GM12873 (cell line): Measurements from ENCODE around the gene SMARCD2.

ENCODE experiments used
- TF ChIP-seq, protein P1 (sequence below): IDR thresholded peaks from 2 replicates; pipeline ENCODE4 v1.5.1; 2012; ENCODE audit warnings: low read depth, mild to moderate bottlenecking, moderate library complexity, low read length, control low read depth; ENCODE audit not compliant: insufficient read depth; ENCODE audit errors: missing control alignments

SMARCD2 gene

DNA sequence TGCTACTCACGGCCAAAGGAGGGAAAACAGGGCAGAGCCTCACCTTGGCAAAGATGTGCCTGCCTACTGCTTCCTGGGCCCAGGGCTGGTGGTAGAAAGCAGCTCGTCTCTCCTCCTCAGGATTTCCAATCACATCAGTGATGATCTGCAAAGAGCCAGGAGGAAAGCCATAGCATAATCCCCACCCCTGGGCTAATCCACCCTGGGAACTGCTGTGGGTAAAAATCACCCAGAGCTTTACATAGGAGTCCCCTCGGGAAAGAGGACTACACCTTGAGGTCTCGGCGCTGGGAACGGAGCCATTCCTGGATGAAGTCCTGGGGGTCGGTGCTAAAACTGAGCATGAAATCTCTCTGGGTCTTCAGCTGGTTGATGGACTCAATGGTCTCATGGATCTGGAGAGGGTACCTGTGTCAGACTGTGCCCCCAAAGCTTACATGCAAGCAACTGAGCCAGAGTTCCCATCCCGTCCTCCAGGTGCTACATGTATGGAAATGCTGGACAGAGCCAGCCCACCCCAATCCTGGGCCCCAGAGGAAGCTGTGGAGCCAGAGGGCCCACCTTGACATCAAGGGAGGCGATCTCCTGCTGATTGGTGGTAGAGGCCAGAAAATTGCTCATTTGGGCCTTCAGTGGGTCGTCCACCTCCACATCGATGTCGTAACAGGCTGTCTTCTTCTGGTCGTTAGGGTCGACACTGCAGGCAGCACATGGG lies 9.3 kb downstream of the SMARCD2 start:
- TF ChIP-seq, protein P1, sequence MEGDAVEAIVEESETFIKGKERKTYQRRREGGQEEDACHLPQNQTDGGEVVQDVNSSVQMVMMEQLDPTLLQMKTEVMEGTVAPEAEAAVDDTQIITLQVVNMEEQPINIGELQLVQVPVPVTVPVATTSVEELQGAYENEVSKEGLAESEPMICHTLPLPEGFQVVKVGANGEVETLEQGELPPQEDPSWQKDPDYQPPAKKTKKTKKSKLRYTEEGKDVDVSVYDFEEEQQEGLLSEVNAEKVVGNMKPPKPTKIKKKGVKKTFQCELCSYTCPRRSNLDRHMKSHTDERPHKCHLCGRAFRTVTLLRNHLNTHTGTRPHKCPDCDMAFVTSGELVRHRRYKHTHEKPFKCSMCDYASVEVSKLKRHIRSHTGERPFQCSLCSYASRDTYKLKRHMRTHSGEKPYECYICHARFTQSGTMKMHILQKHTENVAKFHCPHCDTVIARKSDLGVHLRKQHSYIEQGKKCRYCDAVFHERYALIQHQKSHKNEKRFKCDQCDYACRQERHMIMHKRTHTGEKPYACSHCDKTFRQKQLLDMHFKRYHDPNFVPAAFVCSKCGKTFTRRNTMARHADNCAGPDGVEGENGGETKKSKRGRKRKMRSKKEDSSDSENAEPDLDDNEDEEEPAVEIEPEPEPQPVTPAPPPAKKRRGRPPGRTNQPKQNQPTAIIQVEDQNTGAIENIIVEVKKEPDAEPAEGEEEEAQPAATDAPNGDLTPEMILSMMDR = no peak

GRCh38 chr17:63832455-63832854 lies 10.0 kb downstream of the SMARCD2 start:
- TF ChIP-seq, protein P1 = peak; percentile 13

DNA sequence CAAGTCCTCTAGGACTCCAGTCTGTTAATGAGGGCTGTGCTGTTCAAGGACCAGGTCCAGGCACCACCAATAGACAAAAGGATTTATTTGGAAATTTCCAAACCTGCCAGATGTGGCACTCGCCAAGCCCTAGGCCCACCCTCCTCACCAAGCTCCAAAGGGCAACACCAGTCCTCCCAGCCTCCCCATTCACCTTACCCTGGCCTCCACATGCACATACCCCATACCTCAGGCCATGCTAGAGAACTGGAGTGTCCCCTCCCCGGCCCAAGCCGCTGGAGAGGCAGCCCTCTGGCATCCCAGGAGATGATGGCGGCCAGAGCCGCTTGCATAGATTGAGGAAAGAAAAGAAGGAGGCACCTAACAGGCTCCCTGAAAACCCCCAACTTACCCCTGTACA lies 10.5 kb downstream of the SMARCD2 start:
- TF ChIP-seq, protein P1 = no peak

- TF ChIP-seq, protein P1 = no peak
Observed at GRCh38 chr17:63831505-63831904, 11.0 kb downstream of the SMARCD2 start.

- TF ChIP-seq, protein P1 = no peak
Observed at GRCh38 chr17:63830904-63831491, 11.5 kb downstream of the SMARCD2 start.

DNA sequence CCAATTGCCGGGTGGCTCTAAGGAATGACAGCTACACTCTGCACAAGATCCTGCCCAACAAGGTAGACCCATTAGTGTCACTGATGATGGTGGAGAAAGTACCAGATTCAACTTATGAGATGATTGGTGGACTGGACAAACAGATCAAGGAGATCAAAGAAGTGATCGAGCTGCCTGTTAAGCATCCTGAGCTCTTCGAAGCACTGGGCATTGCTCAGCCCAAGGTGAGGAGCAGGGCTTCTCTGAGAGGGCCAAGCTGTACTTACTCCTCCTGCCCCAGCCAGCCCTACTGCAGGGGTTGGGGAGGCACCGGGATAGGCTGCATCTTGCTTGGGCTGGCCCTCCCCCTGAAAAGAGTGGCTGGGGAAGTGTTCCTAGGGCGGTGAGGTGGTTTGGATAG lies 12.2 kb downstream of the SMARCD2 start:
- TF ChIP-seq, protein P1 = no peak

- TF ChIP-seq, protein P1 = no peak
Observed at GRCh38 chr17:63828936-63829335, 13.5 kb downstream of the SMARCD2 start.
